ENCODE data around the gene CST4. TPM values are rescaled to one million over a fixed set of nuclear protein-coding genes. Genes with fewer than 3 reads are reported as not detected.

The CST4 gene
- total RNA-seq, 1 experiment from 2014 or later, result not detected

DNA sequence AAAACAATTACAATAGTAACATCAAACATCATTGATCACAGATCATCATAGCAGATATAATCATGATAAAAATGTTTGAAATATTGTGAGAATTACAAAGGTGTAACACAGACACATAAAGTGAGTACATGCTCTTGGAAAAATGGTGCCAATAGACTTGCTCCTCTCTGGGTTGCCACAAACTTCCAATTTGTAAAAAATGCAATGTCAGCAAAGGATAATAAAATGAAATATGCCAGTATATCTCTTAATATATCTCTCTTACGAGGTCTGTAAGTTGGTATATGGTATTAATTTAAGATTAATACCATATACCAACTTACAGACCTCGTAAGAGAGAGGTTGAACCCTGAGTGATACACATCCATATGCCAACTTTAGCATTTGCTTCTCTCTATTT, 37.7 kb downstream of the CST4 start:
- no TSS peak for BruUV-seq (replicated peaks)
- no peak overlapping the region for H3K4me3 Mint-ChIP-seq (ENCODE audit: low read depth, unreplicated experiment)
- DNase-seq, result no peak
- intact Hi-C loops (cut with micrococcal nuclease; ENCODE audit: unreplicated experiment), result no loop called here
- CTCF ChIA-PET, result no interaction called here
- TF ChIP-seq, protein P1, sequence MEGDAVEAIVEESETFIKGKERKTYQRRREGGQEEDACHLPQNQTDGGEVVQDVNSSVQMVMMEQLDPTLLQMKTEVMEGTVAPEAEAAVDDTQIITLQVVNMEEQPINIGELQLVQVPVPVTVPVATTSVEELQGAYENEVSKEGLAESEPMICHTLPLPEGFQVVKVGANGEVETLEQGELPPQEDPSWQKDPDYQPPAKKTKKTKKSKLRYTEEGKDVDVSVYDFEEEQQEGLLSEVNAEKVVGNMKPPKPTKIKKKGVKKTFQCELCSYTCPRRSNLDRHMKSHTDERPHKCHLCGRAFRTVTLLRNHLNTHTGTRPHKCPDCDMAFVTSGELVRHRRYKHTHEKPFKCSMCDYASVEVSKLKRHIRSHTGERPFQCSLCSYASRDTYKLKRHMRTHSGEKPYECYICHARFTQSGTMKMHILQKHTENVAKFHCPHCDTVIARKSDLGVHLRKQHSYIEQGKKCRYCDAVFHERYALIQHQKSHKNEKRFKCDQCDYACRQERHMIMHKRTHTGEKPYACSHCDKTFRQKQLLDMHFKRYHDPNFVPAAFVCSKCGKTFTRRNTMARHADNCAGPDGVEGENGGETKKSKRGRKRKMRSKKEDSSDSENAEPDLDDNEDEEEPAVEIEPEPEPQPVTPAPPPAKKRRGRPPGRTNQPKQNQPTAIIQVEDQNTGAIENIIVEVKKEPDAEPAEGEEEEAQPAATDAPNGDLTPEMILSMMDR (IDR thresholded peaks at IDR 0.05; ENCODE audit: unreplicated experiment), result no peak
- H3K27ac Mint-ChIP-seq (ENCODE audit: unreplicated experiment), result no peak overlapping the region
- no peaks in the 10 kb centered on the region for H3K9me3 Mint-ChIP-seq (ENCODE audit: low read depth, unreplicated experiment)
- no peaks in the 10 kb centered on the region for H3K27me3 Mint-ChIP-seq (ENCODE audit: unreplicated experiment)
- H3K4me1 Mint-ChIP-seq (ENCODE audit: low read depth, unreplicated experiment), result no peaks in the 10 kb centered on the region
- no peaks in the 10 kb centered on the region for H3K36me3 Mint-ChIP-seq (ENCODE audit: insufficient read depth, unreplicated experiment)

DNA sequence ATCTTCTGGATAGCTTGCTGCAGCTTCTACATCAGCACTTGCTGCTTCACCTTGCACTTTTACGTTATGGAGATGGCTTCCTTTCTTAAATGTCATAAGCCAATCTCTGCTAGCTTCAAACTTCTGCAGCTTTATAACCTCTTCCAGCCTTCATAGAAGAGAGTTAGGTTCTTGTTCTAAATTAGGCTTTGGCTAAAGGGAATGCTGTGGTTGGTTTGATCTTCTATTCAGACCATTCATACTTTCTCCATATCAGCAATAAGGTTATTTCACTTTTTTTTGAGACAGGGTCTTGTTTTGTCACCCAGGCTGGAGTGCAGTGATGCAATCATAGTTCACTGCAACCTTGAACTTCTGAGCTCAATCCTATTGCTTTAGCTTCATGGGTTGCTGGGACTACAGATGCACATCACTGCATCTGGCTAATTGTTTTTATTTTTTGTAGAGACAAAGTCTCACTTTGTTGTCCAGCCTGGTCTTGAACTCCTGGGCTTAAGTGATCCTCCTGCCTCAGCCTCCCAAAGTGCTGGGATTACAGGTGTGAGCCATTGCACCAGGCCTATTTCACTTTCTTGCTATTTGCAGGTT, 38.9 kb downstream of the CST4 start:
- no peak overlapping the region for H3K4me3 Mint-ChIP-seq (ENCODE audit: low read depth, unreplicated experiment)
- BruUV-seq (replicated peaks), result no TSS peak

DNA sequence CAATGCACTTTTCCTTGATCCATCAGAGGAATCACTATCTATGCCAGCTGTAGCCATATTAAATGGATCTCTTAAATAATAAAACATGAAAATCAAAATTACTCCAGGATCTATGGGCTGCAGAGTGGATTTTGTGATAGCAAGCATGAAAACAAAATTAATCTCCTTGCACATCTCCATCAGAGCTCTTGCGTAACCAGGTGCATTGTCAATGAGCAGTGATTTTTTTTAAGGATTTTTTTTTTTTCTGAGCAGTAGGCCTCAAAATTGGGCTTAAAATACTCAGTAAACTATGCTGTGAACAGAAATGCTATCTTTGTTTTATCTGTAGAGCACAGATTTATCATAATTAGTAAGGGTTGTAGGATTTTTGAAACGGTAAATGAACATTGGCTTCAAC, 39.6 kb downstream of the CST4 start:
- Mint-ChIP-seq H3K9me3 (ENCODE audit: low read depth, unreplicated experiment) (no peaks in the 10 kb centered on the region), H3K27ac (ENCODE audit: unreplicated experiment) (no peak overlapping the region), H3K36me3 (ENCODE audit: insufficient read depth, unreplicated experiment) (no peaks in the 10 kb centered on the region), H3K27me3 (ENCODE audit: unreplicated experiment) (no peaks in the 10 kb centered on the region), H3K4me3 (ENCODE audit: low read depth, unreplicated experiment) (no peak overlapping the region), H3K4me1 (ENCODE audit: low read depth, unreplicated experiment) (no peaks in the 10 kb centered on the region)
- no peak for DNase-seq
- BruUV-seq (replicated peaks), result no TSS peak
- TF ChIP-seq, protein P1 (IDR thresholded peaks at IDR 0.05; ENCODE audit: unreplicated experiment), result no peak
- CTCF ChIA-PET, result no interaction called here
- intact Hi-C loops (cut with micrococcal nuclease; ENCODE audit: unreplicated experiment), result no loop called here

More for the DNA sequence above, 38.9 kb downstream of the CST4 start:
- Mint-ChIP-seq H3K36me3 (ENCODE audit: insufficient read depth, unreplicated experiment) (no peaks in the 10 kb centered on the region), H3K27me3 (ENCODE audit: unreplicated experiment) (no peaks in the 10 kb centered on the region), H3K27ac (ENCODE audit: unreplicated experiment) (no peak overlapping the region), H3K9me3 (ENCODE audit: low read depth, unreplicated experiment) (no peaks in the 10 kb centered on the region), H3K4me1 (ENCODE audit: low read depth, unreplicated experiment) (no peaks in the 10 kb centered on the region)
- no peak for DNase-seq
- TF ChIP-seq, protein P1 (IDR thresholded peaks at IDR 0.05; ENCODE audit: unreplicated experiment), result no peak
- intact Hi-C loops (cut with micrococcal nuclease; ENCODE audit: unreplicated experiment), result no loop called here
- CTCF ChIA-PET, result no interaction called here

DNA sequence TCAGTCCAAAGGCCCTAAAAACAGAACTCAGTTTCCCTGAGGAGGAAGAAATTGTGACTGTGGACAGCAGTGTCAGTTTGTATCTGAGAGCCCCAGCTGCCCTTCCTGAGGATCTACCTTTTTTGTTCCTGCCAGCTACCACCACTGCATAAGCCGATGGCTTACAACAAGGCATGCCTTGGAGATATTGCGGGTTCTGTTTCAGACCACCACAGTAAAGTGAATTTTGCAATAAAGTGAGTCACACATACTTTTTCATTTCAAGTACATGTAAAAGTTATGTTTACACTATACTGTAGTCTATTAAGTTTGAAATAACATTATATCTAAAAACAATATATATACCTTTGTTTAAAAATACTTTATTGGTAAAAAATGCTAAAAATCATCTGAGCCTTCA, 41.5 kb downstream of the CST4 start:
- BruUV-seq (replicated peaks), result no TSS peak
- Mint-ChIP-seq H3K4me1 (ENCODE audit: low read depth, unreplicated experiment) (no peaks in the 10 kb centered on the region), H3K4me3 (ENCODE audit: low read depth, unreplicated experiment) (no peak overlapping the region)

More for the DNA sequence above, 41.5 kb downstream of the CST4 start:
- CTCF ChIA-PET, result no interaction called here
- TF ChIP-seq, protein P1 (IDR thresholded peaks at IDR 0.05; ENCODE audit: unreplicated experiment), result no peak
- no peaks in the 10 kb centered on the region for H3K27me3 Mint-ChIP-seq (ENCODE audit: unreplicated experiment)
- no peaks in the 10 kb centered on the region for H3K9me3 Mint-ChIP-seq (ENCODE audit: low read depth, unreplicated experiment)
- intact Hi-C loops (cut with micrococcal nuclease; ENCODE audit: unreplicated experiment), result no loop called here
- DNase-seq, result no peak
- no peaks in the 10 kb centered on the region for H3K36me3 Mint-ChIP-seq (ENCODE audit: insufficient read depth, unreplicated experiment)
- no peak overlapping the region for H3K27ac Mint-ChIP-seq (ENCODE audit: unreplicated experiment)

All from Calu3 (cell line).